Neutrophil (primary cell): ENCODE measurements around the gene CKMT2.

Experiments used
- H3K27ac ChIP-seq: fragments of 200-600 bp; sonication (generic); 2 replicates; pipeline ENCODE4 v1.5.1; 2016; ENCODE audit warnings: mild to moderate bottlenecking, moderate library complexity
- H3K27me3 ChIP-seq: fragments of 200-600 bp; sonication (generic); 2 replicates; pipeline ENCODE4 v1.6.0; 2016; ENCODE audit warnings: mild to moderate bottlenecking
- H3K36me3 ChIP-seq: fragments of 200-600 bp; sonication (generic); 2 replicates; pipeline ENCODE4 v1.5.1; 2017
- H3K4me1 ChIP-seq, 2 experiments: fragments of 200-600 bp in 1 of 2; sonication (generic) in 1 of 2; 1 replicate in 1 of 2; 2 replicates in 1 of 2; pipeline versions ENCODE4 v1.5.1 to v1.6.1; 2013 to 2016; ENCODE audit warnings: low read depth in 1 of 2, low read length in 1 of 2, mild to moderate bottlenecking in 1 of 2, moderate library complexity in 1 of 2; ENCODE audit not compliant: control insufficient read depth in 1 of 2, insufficient read depth in 1 of 2
- H3K4me3 ChIP-seq, 2 experiments: fragments of 200-600 bp in 1 of 2; sonication (generic) in 1 of 2; 1 replicate in 1 of 2; 2 replicates in 1 of 2; pipeline ENCODE4 v1.5.1; 2013 to 2016; ENCODE audit warnings: low read depth in 1 of 2, low read length in 1 of 2, mild to moderate bottlenecking in 1 of 2, moderate library complexity in 1 of 2
- H3K9me3 ChIP-seq: fragments of 200-600 bp; sonication (generic); 2 replicates; pipeline ENCODE4 v1.5.1; 2016
- TF ChIP-seq, protein P1 (sequence below): fragments of 200-600 bp; sonication (generic); IDR thresholded peaks from 2 replicates; pipeline ENCODE4 v1.5.1; 2016; ENCODE audit warnings: antibody characterized with exemption

CKMT2 gene

DNA sequence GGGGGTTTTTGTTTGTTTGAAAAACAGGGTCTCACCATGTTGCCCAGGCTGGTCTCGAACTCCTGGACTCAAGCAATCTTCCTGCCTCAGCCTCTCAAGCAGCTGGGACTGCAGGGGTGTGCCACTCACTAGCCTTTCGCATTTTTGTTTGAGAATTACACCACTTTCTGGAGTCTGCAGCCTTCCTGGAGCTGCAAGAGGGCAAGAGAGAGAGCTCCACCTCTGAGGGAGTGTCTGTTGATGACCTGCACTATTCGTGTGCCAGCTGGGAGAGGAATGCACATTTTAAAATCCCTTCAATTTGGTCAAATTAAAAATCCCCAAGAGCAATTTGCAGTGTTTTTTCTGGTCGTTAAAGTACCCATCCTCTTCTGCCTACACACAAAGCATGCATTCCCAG, 5.0 kb upstream of the CKMT2 start:
- no peak overlapping the region for H3K4me3 ChIP-seq

DNA sequence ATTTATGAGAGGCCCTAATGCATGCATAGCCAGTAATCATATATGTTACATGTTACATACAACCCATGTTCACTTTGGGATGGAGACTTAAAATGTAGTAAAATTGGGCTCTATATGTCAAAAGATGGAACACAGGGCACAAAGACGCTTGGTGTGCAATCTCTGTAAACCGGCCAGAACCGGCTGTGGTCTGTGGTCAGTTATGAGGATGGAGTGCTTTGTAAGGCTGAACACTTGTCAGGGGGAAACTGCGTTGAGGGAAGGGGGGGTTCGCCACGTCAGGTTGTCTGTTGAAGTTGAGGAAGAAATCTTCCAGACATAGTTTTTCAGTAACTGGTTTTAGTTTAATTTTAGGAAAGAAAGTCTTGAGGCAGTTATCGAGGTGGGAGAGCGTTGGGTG, 2.7 kb upstream of the CKMT2 start:
- H3K4me1 ChIP-seq: peaks cover 0 to 4% of the 10 kb centered on the region in 2 experiments
- H3K27me3 ChIP-seq: peaks cover 31% of the 10 kb centered on the region
- no peak overlapping the region for H3K4me3 ChIP-seq
- no peaks in the 10 kb centered on the region for H3K9me3 ChIP-seq
- H3K36me3 ChIP-seq: no peaks in the 10 kb centered on the region
- TF ChIP-seq, protein P1, sequence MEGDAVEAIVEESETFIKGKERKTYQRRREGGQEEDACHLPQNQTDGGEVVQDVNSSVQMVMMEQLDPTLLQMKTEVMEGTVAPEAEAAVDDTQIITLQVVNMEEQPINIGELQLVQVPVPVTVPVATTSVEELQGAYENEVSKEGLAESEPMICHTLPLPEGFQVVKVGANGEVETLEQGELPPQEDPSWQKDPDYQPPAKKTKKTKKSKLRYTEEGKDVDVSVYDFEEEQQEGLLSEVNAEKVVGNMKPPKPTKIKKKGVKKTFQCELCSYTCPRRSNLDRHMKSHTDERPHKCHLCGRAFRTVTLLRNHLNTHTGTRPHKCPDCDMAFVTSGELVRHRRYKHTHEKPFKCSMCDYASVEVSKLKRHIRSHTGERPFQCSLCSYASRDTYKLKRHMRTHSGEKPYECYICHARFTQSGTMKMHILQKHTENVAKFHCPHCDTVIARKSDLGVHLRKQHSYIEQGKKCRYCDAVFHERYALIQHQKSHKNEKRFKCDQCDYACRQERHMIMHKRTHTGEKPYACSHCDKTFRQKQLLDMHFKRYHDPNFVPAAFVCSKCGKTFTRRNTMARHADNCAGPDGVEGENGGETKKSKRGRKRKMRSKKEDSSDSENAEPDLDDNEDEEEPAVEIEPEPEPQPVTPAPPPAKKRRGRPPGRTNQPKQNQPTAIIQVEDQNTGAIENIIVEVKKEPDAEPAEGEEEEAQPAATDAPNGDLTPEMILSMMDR: no peak
- no peak overlapping the region for H3K27ac ChIP-seq

More for the DNA sequence above, 5.0 kb upstream of the CKMT2 start:
- TF ChIP-seq, protein P1: no peak
- Histone ChIP-seq H3K36me3 (no peaks in the 10 kb centered on the region), H3K9me3 (no peaks in the 10 kb centered on the region), H3K4me1 (peaks cover 0 to 2% of the 10 kb centered on the region in 2 experiments), H3K27ac (no peak overlapping the region), H3K27me3 (peaks cover 21% of the 10 kb centered on the region)

DNA sequence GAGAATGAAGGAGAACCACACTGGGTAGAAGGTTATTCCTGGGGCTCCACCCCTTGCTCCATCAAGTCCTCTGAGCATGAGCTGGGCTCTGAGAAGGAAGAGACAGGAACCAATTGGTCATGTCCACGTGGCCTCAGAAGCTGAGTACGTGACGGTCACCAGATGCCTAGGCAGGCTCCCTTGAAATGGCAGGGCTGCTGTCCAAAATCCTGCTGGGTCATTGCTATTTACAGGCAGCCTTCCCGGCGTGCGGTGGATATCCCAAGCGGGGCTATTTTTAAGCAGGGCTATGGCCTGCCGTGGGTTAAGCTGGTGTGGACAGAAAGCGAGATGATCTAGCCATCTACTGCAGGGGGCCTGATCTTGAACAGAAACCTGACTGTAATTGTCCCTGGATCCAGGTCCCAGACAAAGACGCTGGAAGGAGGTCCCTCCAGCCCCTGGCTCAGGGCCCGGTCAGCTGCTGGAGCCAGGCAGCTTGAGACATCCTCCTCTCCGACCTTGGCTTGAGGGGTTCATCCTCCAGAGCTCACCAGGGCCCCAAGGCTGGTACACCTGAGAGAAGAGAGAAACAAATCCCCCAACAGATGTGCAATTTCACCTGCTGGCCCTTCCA, 550 bp upstream of the CKMT2 start:
- Histone ChIP-seq H3K36me3 (no peaks in the 10 kb centered on the region), H3K9me3 (no peaks in the 10 kb centered on the region), H3K4me1 (peaks cover 0 to 4% of the 10 kb centered on the region in 2 experiments), H3K27me3 (peaks cover 31% of the 10 kb centered on the region), H3K27ac (no peak overlapping the region), H3K4me3 (no peak overlapping the region)
- TF ChIP-seq, protein P1: no peak

GRCh38 chr5:81234299-81234698, 1.2 kb downstream of the CKMT2 start:
- Histone ChIP-seq H3K27me3 (peaks cover 31% of the 10 kb centered on the region), H3K36me3 (no peaks in the 10 kb centered on the region), H3K27ac (no peak overlapping the region), H3K4me1 (peaks cover 0 to 4% of the 10 kb centered on the region in 2 experiments), H3K9me3 (no peaks in the 10 kb centered on the region), H3K4me3 (no peak overlapping the region)
- TF ChIP-seq, protein P1: no peak

DNA sequence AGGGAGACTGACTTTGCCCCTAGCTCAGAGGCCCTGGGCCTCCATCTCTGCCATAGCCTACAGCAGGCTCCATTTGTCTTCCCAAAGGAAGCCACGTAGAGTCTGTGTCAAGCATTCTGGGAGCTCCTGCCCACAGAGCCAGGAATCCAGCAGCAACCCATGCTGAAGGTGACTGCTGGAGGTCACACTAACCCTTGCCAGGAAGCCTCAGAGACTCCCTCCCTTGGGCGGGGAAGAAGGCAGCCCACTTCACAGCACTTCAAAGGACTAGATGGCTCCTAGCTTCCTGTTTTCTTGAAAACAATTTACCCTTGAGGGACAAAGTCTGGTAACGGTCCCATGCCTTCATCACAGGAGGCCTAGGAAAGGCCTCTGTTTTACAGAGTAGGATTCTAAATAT, 1.7 kb downstream of the CKMT2 start:
- no peak overlapping the region for H3K27ac ChIP-seq
- H3K4me3 ChIP-seq: no peak overlapping the region
- peaks cover 29% of the 10 kb centered on the region for H3K27me3 ChIP-seq
- no peaks in the 10 kb centered on the region for H3K9me3 ChIP-seq
- H3K36me3 ChIP-seq: no peaks in the 10 kb centered on the region
- peaks cover 0 to 4% of the 10 kb centered on the region in 2 experiments for H3K4me1 ChIP-seq
- TF ChIP-seq, protein P1: no peak
